IPS DF 4.7 (cell line): ENCODE data around the gene HOXA9.

Experiments
- DNase-seq: peaks from one replicate; pipeline ENCODE4 v3.0.0-alpha.2; 2013; ENCODE audit warnings: low spot score; ENCODE audit errors: extremely low read depth

HOXA9 gene

GRCh38 chr7:27112955-27113949 lies 52.1 kb downstream of the HOXA9 start:
- DNase-seq = no peak
